H1 (cell line): ENCODE data around the gene ENPP4. TPM values are rescaled to one million over a fixed set of nuclear protein-coding genes. Genes with fewer than 3 reads are reported as not detected.

ENCODE experiments used
- CTCF ChIA-PET: fragments of 300-600 bp; sonication (Branson Sonifier 250); formaldehyde crosslinking; loops from one replicate; lab custom pipeline; 2021; ENCODE audit not compliant: partially characterized antibody; lab: Charles Lee
- POLR2A ChIA-PET: fragments of 300-600 bp; sonication (Branson Sonifier 250); formaldehyde crosslinking; loops from one replicate; lab custom pipeline; 2021; ENCODE audit warnings: inconsistent platforms; ENCODE audit not compliant: partially characterized antibody; lab: Charles Lee
- DNase-seq, 2 experiments: peaks; one replicate each; pipeline versions ENCODE4 v3.0.0 to v3.0.0-alpha.2; 2010 to 2022; ENCODE audit warnings: low spot score in 2 of 2, low read depth in 1 of 2, mixed read lengths in 1 of 2
- FAIRE-seq: peaks from 2 replicates; lab custom pipeline; 2011; peaks lifted over from hg19 to GRCh38; lab: Jason Lieb, UNC
- H2AFZ ChIP-seq: 2 replicates; pipeline ENCODE4 v1.8.1; 2012; ENCODE audit warnings: low read length, inconsistent platforms
- H2AK5ac ChIP-seq: 2 replicates; pipeline ENCODE4 v1.6.1; 2013; ENCODE audit warnings: low read depth, low read length
- H2BK120ac ChIP-seq: replicated peaks from 2 replicates; pipeline ENCODE3; 2013; ENCODE audit warnings: low read depth, low read length, inconsistent platforms
- H2BK12ac ChIP-seq: 2 replicates; pipeline ENCODE4 v1.6.1; 2013; ENCODE audit warnings: low read depth, low read length
- H2BK15ac ChIP-seq: 2 replicates; pipeline ENCODE4 v1.6.1; 2013; ENCODE audit warnings: low read length
- H2BK20ac ChIP-seq: 2 replicates; pipeline ENCODE4 v1.6.1; 2013; ENCODE audit warnings: low read length
- H2BK5ac ChIP-seq: 2 replicates; pipeline ENCODE4 v1.6.1; 2013; ENCODE audit warnings: low read depth, low read length
- H3K14ac ChIP-seq: 2 replicates; pipeline ENCODE4 v1.6.1; 2013; ENCODE audit warnings: inconsistent platforms; ENCODE audit not compliant: insufficient read length
- H3K18ac ChIP-seq: 2 replicates; pipeline ENCODE4 v1.6.1; 2013; ENCODE audit warnings: low read length; ENCODE audit errors: extremely low read depth
- H3K23ac ChIP-seq: 2 replicates; pipeline ENCODE4 v1.6.1; 2013; ENCODE audit warnings: inconsistent platforms; ENCODE audit not compliant: insufficient read length
- H3K23me2 ChIP-seq: 2 replicates; pipeline ENCODE4 v1.6.1; 2013; ENCODE audit warnings: low read depth, low read length
- H3K27ac ChIP-seq: 2 replicates; pipeline ENCODE4 v1.6.1; 2011; ENCODE audit warnings: low read depth, low read length, inconsistent platforms
- H3K27me3 ChIP-seq, 4 experiments: replicated peaks in 1 of 4; 1 replicate in 1 of 4; 2 replicates in 3 of 4; pipeline versions ENCODE4 v1.6.1 to v1.8.1; 2011 to 2013; ENCODE audit warnings: low read length in 3 of 4, mild to moderate bottlenecking in 3 of 4, inconsistent platforms in 2 of 4, mixed read lengths in 2 of 4, moderate library complexity in 1 of 4; ENCODE audit not compliant: control insufficient read depth in 3 of 4, insufficient read depth in 3 of 4; ENCODE audit errors: extremely low read depth in 1 of 4
- H3K36me3 ChIP-seq, 4 experiments: 2 replicates each; pipeline versions ENCODE4 v1.6.1 to v1.8.1; 2011 to 2013; ENCODE audit warnings: mild to moderate bottlenecking in 4 of 4, low read length in 3 of 4, moderate library complexity in 2 of 4, control low read depth in 1 of 4, inconsistent platforms in 1 of 4; ENCODE audit not compliant: insufficient read depth in 4 of 4, control insufficient read depth in 2 of 4
- H3K4ac ChIP-seq: replicated peaks from 2 replicates; pipeline ENCODE3; 2013; ENCODE audit warnings: low read length, low read depth, mixed read lengths, inconsistent platforms; ENCODE audit not compliant: insufficient read length
- H3K4me1 ChIP-seq, 4 experiments: replicated peaks in 1 of 4; 1 replicate in 1 of 4; 2 replicates in 3 of 4; pipeline versions ENCODE4 v1.6.1 to v1.8.1; 2011 to 2013; ENCODE audit warnings: low read length in 3 of 4, inconsistent platforms in 2 of 4, mixed read lengths in 1 of 4; ENCODE audit not compliant: insufficient read depth in 4 of 4, control insufficient read depth in 3 of 4
- H3K4me2 ChIP-seq, 2 experiments: 2 replicates each; pipeline versions ENCODE4 v1.6.1 to v1.8.1; 2011 to 2013; ENCODE audit warnings: low read depth in 2 of 2, low read length in 2 of 2, control low read depth in 1 of 2, inconsistent platforms in 1 of 2, mild to moderate bottlenecking in 1 of 2; ENCODE audit not compliant: insufficient read depth in 1 of 2
- H3K4me3 ChIP-seq, 4 experiments: fragments of 200-600, 300-600 bp in 1 of 4; sonication (generic), shearing (Covaris generic), sonication (Bioruptor Twin) in 1 of 4; 2 replicates each; pipeline versions ENCODE4 v1.5.1 to v1.8.1; 2011 to 2016; ENCODE audit warnings: low read length in 4 of 4, low read depth in 3 of 4, control low read depth in 2 of 4, inconsistent platforms in 2 of 4, mild to moderate bottlenecking in 2 of 4, mixed read lengths in 1 of 4, moderate library complexity in 1 of 4; ENCODE audit not compliant: insufficient read depth in 2 of 4; ENCODE audit errors: extremely low read depth in 1 of 4
- H3K56ac ChIP-seq: replicated peaks from 2 replicates; pipeline ENCODE3; 2013; ENCODE audit warnings: low read depth, mild to moderate bottlenecking, mixed read lengths, low read length, inconsistent platforms; ENCODE audit not compliant: insufficient read length
- H3K79me1 ChIP-seq: 2 replicates; pipeline ENCODE4 v1.6.1; 2013; ENCODE audit warnings: low read depth, low read length, control low read depth
- H3K79me2 ChIP-seq, 2 experiments: 2 replicates each; pipeline versions ENCODE4 v1.6.1 to v1.8.1; 2012 to 2013; ENCODE audit warnings: low read length in 2 of 2, mild to moderate bottlenecking in 2 of 2, inconsistent platforms in 1 of 2; ENCODE audit not compliant: insufficient read depth in 2 of 2, control insufficient read depth in 1 of 2
- H3K9ac ChIP-seq, 4 experiments: replicated peaks in 1 of 4; 1 replicate in 1 of 4; 2 replicates in 3 of 4; pipeline versions ENCODE4 v1.6.1 to v1.8.1; 2011 to 2013; ENCODE audit warnings: low read depth in 3 of 4, low read length in 3 of 4, control low read depth in 2 of 4, mild to moderate bottlenecking in 2 of 4, moderate library complexity in 2 of 4, inconsistent platforms in 1 of 4; ENCODE audit errors: extremely low read depth in 1 of 4
- H3K9me3 ChIP-seq, 2 experiments: 2 replicates each; pipeline versions ENCODE4 v1.6.1 to v1.8.1; 2012 to 2013; ENCODE audit warnings: mild to moderate bottlenecking in 2 of 2, moderate library complexity in 2 of 2, control low read depth in 1 of 2, inconsistent platforms in 1 of 2, low read depth in 1 of 2, low read length in 1 of 2, mixed read lengths in 1 of 2; ENCODE audit not compliant: insufficient read depth in 2 of 2
- H4K20me1 ChIP-seq, 2 experiments: replicated peaks in 1 of 2; 2 replicates each; pipeline versions ENCODE3 to v1.8.1; 2011 to 2013; ENCODE audit warnings: inconsistent platforms in 2 of 2, low read length in 2 of 2, mild to moderate bottlenecking in 1 of 2; ENCODE audit not compliant: insufficient read depth in 2 of 2, control insufficient read depth in 1 of 2
- H4K5ac ChIP-seq: 2 replicates; pipeline ENCODE4 v1.6.1; 2013; ENCODE audit warnings: low read length, low read depth, mixed read lengths, inconsistent platforms; ENCODE audit not compliant: insufficient read length
- H4K8ac ChIP-seq: 2 replicates; pipeline ENCODE4 v1.8.0; 2013; ENCODE audit warnings: mild to moderate bottlenecking, moderate library complexity, low read length, inconsistent platforms; ENCODE audit not compliant: insufficient read depth; ENCODE audit errors: extremely low read depth
- H4K91ac ChIP-seq: replicated peaks from 2 replicates; pipeline ENCODE3; 2013; ENCODE audit warnings: low read length, mixed read lengths, inconsistent platforms; ENCODE audit not compliant: insufficient read length
- CTCF ChIP-seq, 3 experiments: IDR thresholded peaks; 1 replicate in 2 of 3; 2 replicates in 1 of 3; pipeline versions ENCODE4 v1.5.1 to v1.6.1; 2011; ENCODE audit warnings: low read length in 3 of 3, mild to moderate bottlenecking in 3 of 3, inconsistent platforms in 2 of 3, low read depth in 1 of 3, moderate library complexity in 1 of 3; ENCODE audit not compliant: insufficient read depth in 1 of 3; ENCODE audit errors: control extremely low read depth in 1 of 3
- PHF8 ChIP-seq: fragments of 200-600 bp; sonication (generic); conservative IDR thresholded peaks from 2 replicates; pipeline ENCODE4 v1.7.1; 2012; ENCODE audit warnings: low read depth, mild to moderate bottlenecking, inconsistent platforms, low read length, moderate library complexity
- POLR2AphosphoS5 ChIP-seq: IDR thresholded peaks from 2 replicates; pipeline ENCODE4 v1.6.1; 2011; ENCODE audit warnings: low read depth, low read length
- POU5F1 ChIP-seq: IDR thresholded peaks from 2 replicates; pipeline ENCODE4 v1.6.1; 2011; ENCODE audit warnings: low read depth, mild to moderate bottlenecking, low read length, moderate library complexity
- RAD21 ChIP-seq, 2 experiments: IDR thresholded peaks in 1 of 2; conservative IDR thresholded peaks in 1 of 2; 2 replicates each; pipeline ENCODE4 v1.6.1; 2011; ENCODE audit warnings: low read depth in 2 of 2, low read length in 2 of 2, improper control_type of control experiment in 1 of 2, inconsistent platforms in 1 of 2, mild to moderate bottlenecking in 1 of 2, moderate library complexity in 1 of 2
- SIRT6 ChIP-seq: IDR thresholded peaks from one replicate; pipeline ENCODE4 v1.7.1; 2012; ENCODE audit warnings: low read length, inconsistent platforms
- WGBS, 2 experiments: shearing (Covaris generic) in 1 of 2; methylation state at CpG; one replicate each; pipeline versions ENCODE4 v1.1.6 to v1.1.7; 2013 to 2015; ENCODE audit warnings: low lambda C conversion rate in 2 of 2, mixed read lengths in 2 of 2, inconsistent platforms in 1 of 2, low coverage in 1 of 2, missing lambda C conversion rate in 1 of 2; ENCODE audit not compliant: insufficient replicate concordance in 2 of 2, insufficient coverage in 1 of 2, insufficient read length in 1 of 2; ENCODE audit errors: extremely low coverage in 1 of 2, missing lambda C conversion rate in 1 of 2; 5-methylcytosine and 5-hydroxymethylcytosine counted together
- polyA plus RNA-seq, 7 experiments: library from polyadenylated mRNA; depleted of rRNA in 3 of 7; stranded (reverse) in 5 of 7; unstranded in 2 of 7; fragments of >200 nt in 5 of 7; fragments of 200-250 nt in 2 of 7; gene quantifications; 1 replicate in 5 of 7; 2 replicates in 1 of 7; 4 replicates in 1 of 7; pipeline versions ENCODE4 v1.2.1 to v1.2.3, GENCODE V29; 2011 to 2013; ENCODE audit warnings: missing spikeins in 2 of 7, mixed read lengths in 2 of 7
- total RNA-seq: library from RNA; stranded (reverse); fragmentation: NEBNext Ultra II Directional; extraction: Animal tissue kit (Norgen Biotek cat#: 25700); gene quantifications from 2 replicates; pipeline ENCODE4 v1.2.1, GENCODE V29; 2021

ENPP4 gene
- total and polyA plus RNA-seq, 2 of the 8 experiments (the other 6 are each of a cell fraction or from before 2014, with no cell fraction given) = 2.0 to 4.4 TPM

DNA sequence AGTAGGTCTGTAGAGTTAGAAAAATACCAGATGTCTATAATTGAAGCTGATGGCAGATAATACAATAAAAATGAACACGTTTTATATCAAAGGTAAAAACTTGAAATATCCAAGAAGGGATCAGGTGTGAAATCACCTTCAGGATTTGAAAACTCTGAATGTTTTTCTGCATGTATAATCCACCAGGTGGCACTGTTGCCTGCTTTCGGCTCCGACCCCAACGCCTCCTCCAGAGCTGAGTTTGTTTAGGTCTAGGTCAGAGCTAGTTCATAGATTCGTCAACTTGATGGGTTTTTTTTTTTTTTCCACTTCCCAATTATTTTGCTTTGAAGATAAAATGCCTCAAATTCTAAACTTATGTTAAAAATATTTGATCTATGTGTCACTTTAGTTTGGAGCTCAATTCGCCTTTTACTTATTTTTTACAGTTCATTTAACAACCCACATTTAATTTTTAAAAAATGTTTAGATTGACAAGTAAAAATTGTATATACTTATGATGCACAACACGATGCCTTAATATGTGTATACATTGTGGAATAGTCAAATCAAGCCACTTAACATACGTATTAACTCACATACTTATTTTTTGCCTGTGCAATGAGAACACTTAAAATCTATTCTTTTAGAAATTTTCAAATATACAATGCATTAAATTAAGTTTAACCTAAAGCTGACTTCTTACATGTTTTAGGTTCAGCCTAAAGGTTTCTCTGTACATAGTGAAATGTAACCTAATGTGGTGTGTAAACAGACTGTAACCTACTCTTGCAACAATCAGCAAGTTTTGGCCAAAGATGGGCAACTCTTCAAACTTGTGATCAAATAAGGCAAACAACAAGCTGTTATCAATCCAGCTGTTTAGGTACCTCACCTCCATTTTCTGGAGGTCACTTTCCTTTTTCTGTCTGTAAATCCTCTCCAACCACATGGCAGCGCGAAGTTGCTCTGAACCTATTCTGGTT is 39.4 kb upstream of the ENPP4 start:
- no peaks in the 10 kb centered on the region; a peak in 1 of 7 replicates for H3K27me3 ChIP-seq
- H3K9ac ChIP-seq = peak overlapping the region in 1 of 4 experiments; percentile 11; a peak in 1 of 7 replicates
- no peak overlapping the region for H2BK20ac ChIP-seq
- no peak overlapping the region for H3K18ac ChIP-seq
- no peak overlapping the region for H3K56ac ChIP-seq
- no peaks in the 10 kb centered on the region for H3K36me3 ChIP-seq
- no peak overlapping the region for H2BK5ac ChIP-seq
- DNase-seq (peak in 1 of 2 experiments; percentile 53), FAIRE-seq (peak; percentile 98)
- no peak overlapping the region for H2AFZ ChIP-seq
- H3K23ac ChIP-seq = no peak overlapping the region
- no peak overlapping the region for H3K27ac ChIP-seq
- no peak overlapping the region for H4K5ac ChIP-seq
- H3K4ac ChIP-seq = no peak overlapping the region
- no peak overlapping the region for H3K4me3 ChIP-seq
- H2BK15ac ChIP-seq = no peak overlapping the region
- 43% methylated on average over 10 of the region's 10 CpGs; no CpG with 5 or more reads in 1 of the 2 experiments for WGBS, 2 experiments
- H3K14ac ChIP-seq = no peak overlapping the region
- no peaks in the 10 kb centered on the region for H3K79me1 ChIP-seq
- POLR2A ChIA-PET = interaction anchor here (0.8 kb wide), 1 partner anchor 154 kb away, joined by 3 read pairs; no protein-coding TSS in a partner anchor
- H2AK5ac ChIP-seq = no peak overlapping the region
- peaks cover 19 to 23% of the 10 kb centered on the region in 2 experiments for H3K9me3 ChIP-seq
- TF ChIP-seq POU5F1 (no peak), RAD21 (IDR thresholded peaks at IDR 0.05 in 1 of 2, conservative IDR thresholded peaks at IDR 0.05 in 1 of 2; ENCODE audit: low read depth in 2 of 2, low read length in 2 of 2) (peak; percentile 91 to 93), CTCF (IDR thresholded peaks at IDR 0.05; ENCODE audit: control extremely low read depth in 1 of 3, insufficient read depth in 1 of 3, low read depth in 1 of 3, low read length in 3 of 3) (peak; percentile 64 to 76 (median 72)), POLR2AphosphoS5 (no peak), PHF8 (no peak), SIRT6 (no peak)
- no peaks in the 10 kb centered on the region; the same call in 1 of the 2 replicates for H3K23me2 ChIP-seq
- no peak overlapping the region for H3K4me2 ChIP-seq
- CTCF ChIA-PET = interaction anchor here (0.6 to 3.1 kb wide), 33 partner anchors 10 to 1075 kb away, joined by 3 to 29 read pairs (median 3); partner anchors contain the start of genes ENPP4 and ENPP5
- no peaks in the 10 kb centered on the region for H4K20me1 ChIP-seq
- H3K79me2 ChIP-seq = no peaks in the 10 kb centered on the region
- no peak overlapping the region for H2BK120ac ChIP-seq
- no peak overlapping the region for H4K91ac ChIP-seq
- H4K8ac ChIP-seq = no peak overlapping the region
- H2BK12ac ChIP-seq = no peak overlapping the region
- H3K4me1 ChIP-seq = no peaks in the 10 kb centered on the region
